ENCODE measurements around the gene CD84.
"Not testable (repeated sequence)": the region's sequence is repeated elsewhere in the genome, so short reads cannot be mapped to it uniquely, and the experiment has no call there.

The CD84 gene

GRCh38 chr1:160567858-160568682 is 11.2 kb downstream of the CD84 start:
- no peak for DNase-seq

- DNase-seq: no peak
Observed at GRCh38 chr1:160567341-160567740, 12.0 kb downstream of the CD84 start.

- DNase-seq: no peak
Observed at GRCh38 chr1:160565564-160565963, 13.7 kb downstream of the CD84 start.

GRCh38 chr1:160563230-160563629 is 16.1 kb downstream of the CD84 start:
- DNase-seq: not testable (repeated sequence)

GRCh38 chr1:160562745-160563144 is 16.6 kb downstream of the CD84 start:
- not testable (repeated sequence) for DNase-seq

GRCh38 chr1:160560806-160561205 is 18.5 kb downstream of the CD84 start:
- no peak for DNase-seq

- no peak for DNase-seq
Observed at GRCh38 chr1:160560045-160560705, 19.1 kb downstream of the CD84 start.

- DNase-seq: not testable (repeated sequence)
Observed at GRCh38 chr1:160559437-160559836, 19.9 kb downstream of the CD84 start.

- no peak for DNase-seq
Observed at GRCh38 chr1:160558660-160559380, 20.5 kb downstream of the CD84 start.

GRCh38 chr1:160553778-160554177 is 25.5 kb downstream of the CD84 start:
- no peak for DNase-seq

GRCh38 chr1:160552425-160552824 is 26.9 kb downstream of the CD84 start:
- no peak for DNase-seq

- DNase-seq: no peak
Observed at GRCh38 chr1:160550572-160551034, 28.7 kb downstream of the CD84 start.

- no peak for DNase-seq
Observed at GRCh38 chr1:160549665-160550006, 29.7 kb downstream of the CD84 start.

- peak; percentile 9 for DNase-seq
Observed at GRCh38 chr1:160548960-160549664, 30.2 kb downstream of the CD84 start.

- no peak for DNase-seq
Observed at GRCh38 chr1:160548183-160548582, 31.1 kb downstream of the CD84 start.

GRCh38 chr1:160547422-160547821 is 31.9 kb downstream of the CD84 start:
- DNase-seq: no peak

GRCh38 chr1:160546942-160547341 is 32.4 kb downstream of the CD84 start:
- no peak for DNase-seq

- DNase-seq: no peak
Observed at GRCh38 chr1:160544647-160545046, 34.6 kb downstream of the CD84 start.

- DNase-seq: no peak
Observed at GRCh38 chr1:160542303-160542945, 36.9 kb downstream of the CD84 start.

- DNase-seq: no peak
Observed at GRCh38 chr1:160541622-160542302, 37.5 kb downstream of the CD84 start.

GRCh38 chr1:160540859-160541233 is 38.5 kb downstream of the CD84 start:
- DNase-seq: no peak

Measured in NCI-H2107 (cell line).